ENCODE measurements around the gene CDC45.

CDC45 gene

GRCh38 chr22:19471572-19471971 lies 8.1 kb upstream of the CDC45 start:
- DNase-seq, result no peak

DNA sequence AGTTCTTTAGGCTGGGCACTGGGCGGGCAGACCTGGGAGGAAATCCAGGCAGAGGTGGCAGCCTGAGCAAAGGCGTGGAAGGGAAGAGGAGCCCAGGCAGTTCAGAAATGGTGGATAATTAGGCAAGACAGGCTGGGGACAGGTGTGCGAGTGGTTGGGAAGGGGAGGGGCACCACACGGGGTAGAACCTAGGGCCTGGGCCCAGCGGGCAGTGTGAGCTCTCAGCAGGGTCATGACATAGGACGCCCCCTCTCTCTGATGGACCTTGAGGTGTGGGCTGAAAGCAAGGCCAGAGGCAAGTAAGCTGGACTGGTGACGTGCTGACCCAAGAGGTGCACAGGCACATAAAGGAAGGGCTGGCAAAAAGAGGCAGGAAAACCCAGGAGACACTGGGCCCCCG lies 7.5 kb upstream of the CDC45 start:
- no peak for DNase-seq

- no peak for DNase-seq
Observed at GRCh38 chr22:19473578-19473977, 6.1 kb upstream of the CDC45 start.

- no peak for DNase-seq
Observed at GRCh38 chr22:19476023-19476422, 3.7 kb upstream of the CDC45 start.

DNA sequence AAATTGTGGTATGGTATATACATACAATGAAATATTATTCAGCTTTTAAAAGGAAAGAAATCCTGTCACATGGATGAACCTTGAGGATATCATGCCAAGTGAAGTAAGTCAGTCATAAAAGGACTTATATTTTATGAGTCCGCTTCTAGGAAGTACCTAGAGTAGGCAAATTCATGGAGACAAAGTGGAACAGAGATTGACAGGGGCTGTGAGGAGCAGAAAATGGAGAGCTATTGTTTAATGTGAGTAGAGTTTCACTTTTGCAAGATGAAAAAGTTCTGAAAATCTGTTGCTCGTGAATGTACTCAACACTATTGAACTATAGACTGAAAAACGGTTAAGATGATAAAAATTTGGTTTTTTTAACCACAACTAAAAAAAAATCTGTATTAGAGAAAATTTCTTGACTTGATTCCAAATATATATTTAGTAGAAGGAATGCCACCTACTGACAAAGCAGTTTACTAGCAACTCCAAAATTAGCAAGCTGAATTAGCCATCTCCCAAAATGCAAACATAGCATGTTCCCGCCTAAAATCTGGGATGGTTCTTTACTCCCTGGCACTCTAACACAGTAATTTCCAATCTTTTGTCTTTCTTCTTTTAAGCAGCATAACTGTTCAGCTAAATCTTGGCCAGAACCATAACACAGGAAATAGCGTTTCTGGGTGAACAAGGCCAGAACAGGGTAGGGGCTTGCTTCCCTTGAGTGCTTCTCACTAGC lies 2.2 kb upstream of the CDC45 start:
- DNase-seq, result no peak

- DNase-seq, result no peak
Observed at GRCh38 chr22:19478045-19478900, 1.4 kb upstream of the CDC45 start.

DNA sequence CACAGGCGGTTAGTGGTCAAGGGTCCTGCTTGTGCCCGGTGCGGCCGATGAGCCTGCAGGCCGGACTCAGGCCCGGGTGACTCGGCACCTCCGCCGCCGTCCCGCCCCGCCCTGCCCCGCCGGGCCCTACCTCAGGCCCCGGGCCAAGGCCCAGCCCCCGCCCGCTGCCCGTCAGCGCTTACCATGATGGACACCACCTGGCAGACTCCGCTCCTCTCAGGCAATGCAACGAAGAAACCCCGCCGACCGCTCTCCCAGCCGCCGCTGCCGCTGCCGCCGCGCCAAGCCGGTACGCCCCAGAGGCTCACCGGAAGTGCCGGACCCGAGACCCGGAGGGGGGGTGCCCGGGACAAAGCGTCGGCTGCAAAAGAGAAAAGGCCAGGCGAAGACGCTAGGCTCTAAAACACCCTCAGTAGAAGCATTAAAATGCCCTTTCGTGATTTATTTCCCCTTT lies 792 bp upstream of the CDC45 start, which contains the start of gene UFD1:
Gene UFD1, minus strand, starts transcription at position 293 of the 454 bp plus-strand sequence. Its CDS starts 108 bp downstream, at position 185.
- peak; percentile 92 for DNase-seq

GRCh38 chr22:19480173-19480568 lies 451 bp downstream of the CDC45 start:
- no peak for DNase-seq

- DNase-seq, result no peak
Observed at GRCh38 chr22:19480789-19481188, 1.1 kb downstream of the CDC45 start.

GRCh38 chr22:19482297-19482696 lies 2.6 kb downstream of the CDC45 start:
- no peak for DNase-seq

GRCh38 chr22:19483481-19484244 lies 3.9 kb downstream of the CDC45 start:
- DNase-seq, result no peak

DNA sequence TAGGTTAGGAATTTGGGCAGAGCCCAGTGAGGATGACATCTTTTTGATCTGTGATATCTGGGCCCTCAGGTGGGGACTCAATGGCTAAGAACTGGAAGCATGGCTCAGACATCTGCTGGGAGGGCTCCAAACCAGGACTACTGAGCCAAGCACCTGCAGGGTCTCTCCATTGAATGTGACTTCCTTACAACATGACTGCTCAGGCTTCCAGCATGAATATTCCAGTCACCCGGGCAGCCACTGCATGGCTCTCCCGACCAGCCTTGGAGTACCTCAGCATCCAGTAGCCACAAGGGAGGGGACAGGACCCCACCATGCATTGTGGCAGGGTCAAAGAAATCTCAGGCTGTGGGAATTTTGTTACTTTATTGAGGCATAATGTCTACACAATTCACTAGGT lies 8.6 kb downstream of the CDC45 start:
- no peak for DNase-seq

DNA sequence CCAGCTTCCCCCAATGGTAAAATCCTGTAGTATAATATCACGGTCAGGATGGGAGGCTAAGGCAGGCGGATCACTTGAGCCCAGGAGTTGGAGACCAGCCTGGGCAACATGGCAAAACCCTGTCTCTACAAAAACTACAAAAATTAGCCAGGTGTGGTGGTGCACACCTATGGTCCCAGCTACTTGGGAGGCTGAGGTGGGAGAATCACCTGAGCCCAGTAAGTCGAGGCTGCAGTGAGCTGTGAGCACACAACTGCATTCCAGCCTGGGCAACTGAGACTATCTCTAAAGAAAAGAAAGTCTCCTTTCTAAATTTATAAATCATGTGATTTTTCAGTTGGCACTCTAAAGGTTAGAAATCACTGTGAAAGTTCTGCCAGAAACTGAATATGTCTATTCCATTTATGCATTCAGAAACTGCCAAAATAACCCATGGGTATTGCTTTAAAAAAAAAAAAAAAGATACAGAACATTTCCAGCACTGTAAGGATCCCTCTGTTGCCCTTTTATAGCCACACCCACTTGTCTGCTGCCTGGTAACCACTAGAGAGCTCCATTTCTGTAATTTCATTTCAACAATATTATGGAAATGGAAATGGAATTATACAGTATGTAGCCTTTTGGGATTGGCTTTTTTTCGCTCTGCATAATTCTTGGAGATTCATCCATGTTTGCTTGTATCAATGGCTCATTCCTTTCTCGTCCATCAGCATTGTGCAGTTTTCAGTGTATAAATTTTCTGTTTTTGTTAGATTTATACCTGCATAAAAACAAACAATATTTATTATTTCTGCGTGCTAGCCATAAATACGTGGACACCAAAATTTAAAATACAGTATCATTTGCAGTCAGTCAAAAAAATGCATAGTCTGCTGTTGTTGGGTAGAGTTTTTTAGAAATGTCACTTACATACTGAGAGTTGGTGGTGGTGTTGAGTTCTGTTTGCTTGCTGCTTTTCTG lies 9.4 kb downstream of the CDC45 start:
- no peak for DNase-seq

DNA sequence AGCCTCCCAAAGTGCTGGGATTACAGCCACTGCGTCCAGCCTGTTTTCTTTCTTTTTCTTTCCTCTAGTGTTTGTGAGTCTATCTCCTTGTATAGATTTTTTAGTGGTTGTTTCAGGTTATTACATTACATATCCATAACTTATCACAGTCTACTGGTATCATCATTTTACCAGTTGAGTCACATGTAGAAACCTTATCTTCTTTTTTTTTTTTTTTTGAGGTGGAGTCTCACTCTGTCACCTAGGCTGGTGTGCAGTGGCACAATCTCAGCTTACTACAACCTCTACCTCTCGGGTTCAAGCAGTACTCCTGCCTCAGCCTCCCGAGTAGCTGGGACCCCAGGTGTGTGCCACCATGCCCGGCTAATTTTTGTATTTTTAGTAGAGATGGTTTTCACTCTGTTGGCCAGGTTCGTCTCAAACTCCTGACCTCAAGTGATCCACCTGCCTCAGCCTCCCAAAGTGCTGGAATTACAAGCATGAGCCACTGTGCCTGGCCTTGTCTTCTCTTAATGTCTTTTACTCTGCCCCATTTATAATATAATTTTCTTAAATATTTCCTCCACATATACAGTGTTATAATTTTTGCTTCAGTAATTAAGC lies 11.0 kb downstream of the CDC45 start:
- DNase-seq, result no peak

- no peak for DNase-seq
Observed at GRCh38 chr22:19492504-19493174, 12.9 kb downstream of the CDC45 start.

GRCh38 chr22:19494001-19494560 lies 14.4 kb downstream of the CDC45 start:
- no peak for DNase-seq

- no peak for DNase-seq
Observed at GRCh38 chr22:19494676-19495173, 15.0 kb downstream of the CDC45 start.

DNA sequence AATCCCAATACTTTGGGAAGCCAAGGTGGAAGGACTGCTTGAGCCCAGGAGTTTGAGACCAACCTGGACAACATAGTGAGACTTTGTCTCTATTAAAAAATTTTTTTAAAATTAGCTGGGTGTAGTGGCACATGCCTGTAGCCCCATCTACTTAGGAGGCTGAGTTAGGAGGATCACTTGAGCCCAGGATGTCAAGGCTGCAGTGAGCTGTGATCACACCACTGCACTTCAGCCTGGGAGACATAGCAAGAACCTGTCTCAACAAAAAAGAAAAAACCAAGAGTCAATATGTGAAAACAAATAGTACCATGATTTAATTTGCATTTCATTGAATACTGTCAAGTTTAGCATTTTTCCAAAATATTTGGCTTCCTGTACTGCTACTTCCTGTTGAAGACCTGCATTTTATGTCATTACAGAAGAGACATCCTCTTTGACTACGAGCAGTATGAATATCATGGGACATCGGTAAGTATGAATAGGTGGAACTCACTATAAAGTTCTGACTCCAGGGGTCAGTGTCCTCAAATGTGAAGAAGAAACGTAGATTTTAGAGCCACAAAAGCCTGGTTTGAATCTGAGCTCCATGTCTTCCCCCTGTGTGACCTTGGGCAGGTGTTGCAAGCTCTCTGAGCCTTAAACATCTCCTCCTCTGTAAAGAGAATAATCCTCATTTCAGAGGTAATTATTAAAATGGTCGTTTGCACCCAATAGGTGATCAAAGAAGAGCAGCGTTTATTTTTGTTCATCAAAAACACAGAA lies 16.0 kb downstream of the CDC45 start:
- DNase-seq, result no peak

GRCh38 chr22:19496324-19496630 lies 16.6 kb downstream of the CDC45 start:
- no peak for DNase-seq

- no peak for DNase-seq
Observed at GRCh38 chr22:19497245-19497644, 17.5 kb downstream of the CDC45 start.

Data from midbrain (tissue), 1 donor.